GM12874 (cell line): ENCODE results near the gene PPAN.

Experiments used
- CTCF ChIP-seq: IDR thresholded peaks from 2 replicates; pipeline ENCODE4 v1.5.1; 2011; ENCODE audit warnings: low read depth, mild to moderate bottlenecking, control low read depth, low read length, moderate library complexity; ENCODE audit not compliant: insufficient read depth

PPAN gene

GRCh38 chr19:10112895-10113591, 6.9 kb downstream of the PPAN start:
- peak; percentile 90 for TF ChIP-seq CTCF

- TF ChIP-seq CTCF, result no peak
Measured at GRCh38 chr19:10113592-10113963, 7.4 kb downstream of the PPAN start.

- TF ChIP-seq CTCF, result no peak
Measured at GRCh38 chr19:10113964-10114650, 7.9 kb downstream of the PPAN start.

GRCh38 chr19:10114651-10115391, 8.7 kb downstream of the PPAN start:
- no peak for TF ChIP-seq CTCF

- TF ChIP-seq CTCF, result no peak
Measured at GRCh38 chr19:10115392-10116084, 9.4 kb downstream of the PPAN start.

GRCh38 chr19:10116085-10116865, 10.1 kb downstream of the PPAN start:
- TF ChIP-seq CTCF, result no peak
